VCaP (cell line): Measurements from ENCODE around the gene PLBD1.

ENCODE experiments used
- H3K27ac ChIP-seq: fragments of 450-650 bp; 2 replicates; pipeline ENCODE4 v1.5.1; 2017
- TF ChIP-seq, protein P1 (sequence below): fragments of 450-650 bp; conservative IDR thresholded peaks from 2 replicates; pipeline ENCODE4 v1.5.1; 2017; ENCODE audit warnings: mild to moderate bottlenecking, moderate library complexity

Gene PLBD1

DNA sequence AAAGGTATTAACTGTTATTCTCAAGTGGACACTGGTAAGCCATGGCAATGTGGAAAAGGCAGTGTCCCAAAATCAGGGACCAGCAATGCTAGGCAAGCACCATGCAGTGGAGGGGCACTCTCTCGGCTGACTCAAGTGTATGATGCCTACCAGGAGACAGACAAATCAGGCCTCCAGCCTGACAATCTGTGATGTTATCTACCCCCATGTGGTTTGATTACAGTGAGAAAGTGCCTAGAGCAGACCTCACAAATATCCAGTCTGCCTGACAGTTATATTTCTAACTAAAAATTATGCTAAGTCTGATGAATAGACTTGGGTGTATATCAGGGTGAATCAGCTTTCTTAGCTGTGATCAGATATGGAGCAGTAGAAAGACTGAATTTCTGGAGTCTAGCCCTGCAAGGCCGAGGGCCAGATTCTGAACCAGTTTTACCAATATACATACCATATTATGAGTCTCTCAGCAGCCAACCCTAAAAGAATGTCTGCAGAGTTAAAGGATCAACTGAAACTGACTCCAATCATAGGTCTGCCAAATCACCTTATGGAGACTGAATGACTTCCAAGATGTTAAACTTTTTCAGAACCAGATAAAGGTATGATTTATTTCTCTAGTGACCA, 3.2 kb downstream of the PLBD1 start:
- TF ChIP-seq, protein P1, sequence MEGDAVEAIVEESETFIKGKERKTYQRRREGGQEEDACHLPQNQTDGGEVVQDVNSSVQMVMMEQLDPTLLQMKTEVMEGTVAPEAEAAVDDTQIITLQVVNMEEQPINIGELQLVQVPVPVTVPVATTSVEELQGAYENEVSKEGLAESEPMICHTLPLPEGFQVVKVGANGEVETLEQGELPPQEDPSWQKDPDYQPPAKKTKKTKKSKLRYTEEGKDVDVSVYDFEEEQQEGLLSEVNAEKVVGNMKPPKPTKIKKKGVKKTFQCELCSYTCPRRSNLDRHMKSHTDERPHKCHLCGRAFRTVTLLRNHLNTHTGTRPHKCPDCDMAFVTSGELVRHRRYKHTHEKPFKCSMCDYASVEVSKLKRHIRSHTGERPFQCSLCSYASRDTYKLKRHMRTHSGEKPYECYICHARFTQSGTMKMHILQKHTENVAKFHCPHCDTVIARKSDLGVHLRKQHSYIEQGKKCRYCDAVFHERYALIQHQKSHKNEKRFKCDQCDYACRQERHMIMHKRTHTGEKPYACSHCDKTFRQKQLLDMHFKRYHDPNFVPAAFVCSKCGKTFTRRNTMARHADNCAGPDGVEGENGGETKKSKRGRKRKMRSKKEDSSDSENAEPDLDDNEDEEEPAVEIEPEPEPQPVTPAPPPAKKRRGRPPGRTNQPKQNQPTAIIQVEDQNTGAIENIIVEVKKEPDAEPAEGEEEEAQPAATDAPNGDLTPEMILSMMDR: no peak
- H3K27ac ChIP-seq: no peak overlapping the region

DNA sequence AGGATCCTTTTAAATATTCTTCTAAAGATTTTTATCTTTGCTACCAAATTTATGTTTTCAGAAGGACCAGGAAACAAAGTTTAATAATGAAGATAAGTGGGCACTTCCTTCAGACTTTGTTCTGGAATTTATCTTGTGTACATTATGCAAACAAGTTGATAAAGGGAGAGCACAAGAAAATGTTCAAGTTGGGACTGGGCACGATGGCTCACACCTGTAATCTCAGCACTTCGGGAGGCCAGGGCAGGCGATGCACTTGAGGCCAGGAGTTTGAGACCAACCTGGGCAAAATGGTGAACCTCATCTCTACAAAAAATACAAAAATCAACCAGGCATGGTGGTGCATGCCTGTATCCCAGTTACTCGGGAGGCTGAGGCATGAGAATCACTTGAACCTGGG, 4.6 kb downstream of the PLBD1 start:
- H3K27ac ChIP-seq: no peak overlapping the region
- TF ChIP-seq, protein P1: no peak

GRCh38 chr12:14562279-14562678, 5.4 kb downstream of the PLBD1 start:
- TF ChIP-seq, protein P1: no peak

DNA sequence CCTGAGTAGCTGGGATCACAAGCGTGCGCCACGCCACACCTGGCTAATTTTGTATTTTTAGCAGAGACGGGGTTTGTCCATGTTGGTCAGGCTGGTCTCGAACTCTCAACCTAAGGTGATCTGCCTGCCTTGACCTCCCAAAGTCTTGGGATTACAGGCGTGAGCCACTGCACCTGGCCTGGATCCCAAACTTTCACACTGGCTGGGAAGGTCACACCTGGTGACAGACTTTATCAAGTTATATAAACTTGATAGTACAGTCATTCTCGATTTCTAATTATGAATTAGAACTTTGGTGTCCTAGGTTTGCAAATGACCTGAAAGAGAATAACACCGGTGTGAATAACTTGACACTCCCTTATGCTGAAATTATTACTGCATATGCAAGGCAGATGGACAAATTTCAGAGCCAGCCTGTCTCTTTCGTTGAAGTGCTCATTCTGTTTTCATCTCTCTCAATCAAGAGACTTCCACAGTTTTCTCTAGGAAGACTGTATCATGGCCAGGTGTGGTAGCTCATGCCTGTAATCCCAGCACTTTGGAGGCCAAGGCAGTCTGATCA, 5.9 kb downstream of the PLBD1 start:
- TF ChIP-seq, protein P1: no peak
- H3K27ac ChIP-seq: no peak overlapping the region

More at GRCh38 chr12:14562279-14562678, 5.4 kb downstream of the PLBD1 start:
- H3K27ac ChIP-seq: no peak overlapping the region

DNA sequence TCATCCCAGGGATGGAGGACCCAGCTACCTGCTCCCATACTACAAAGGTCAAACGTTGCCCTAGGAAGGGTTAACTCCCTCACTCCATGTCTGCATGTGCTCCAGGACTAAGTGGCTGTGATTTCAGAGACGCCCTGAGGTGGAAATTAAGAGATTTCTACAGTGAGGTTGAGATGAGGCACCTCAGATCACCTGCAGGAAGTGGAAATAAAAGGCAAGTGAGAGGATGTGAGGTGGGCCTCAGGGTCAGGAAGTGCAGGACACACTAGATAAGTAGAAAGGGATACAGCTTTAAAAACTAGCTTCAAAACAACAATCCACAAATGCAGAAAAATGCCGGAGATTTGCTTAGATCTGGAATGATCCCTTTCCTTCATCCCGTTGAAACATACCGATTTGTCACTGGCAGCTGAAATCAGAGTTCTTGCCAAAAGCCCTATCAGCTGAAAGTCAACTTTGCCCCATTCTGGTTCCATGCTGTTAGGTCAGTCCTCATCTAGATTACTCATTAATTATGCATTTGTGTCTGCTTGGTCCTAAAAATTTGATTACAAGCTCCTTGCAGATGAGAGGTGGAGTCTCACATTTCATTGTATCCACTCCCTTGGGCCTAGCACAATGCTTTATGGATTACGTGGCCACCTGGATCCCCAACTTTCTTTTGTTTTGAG, 6.6 kb downstream of the PLBD1 start:
- no peak overlapping the region for H3K27ac ChIP-seq
- TF ChIP-seq, protein P1: no peak

- H3K27ac ChIP-seq: no peak overlapping the region
- TF ChIP-seq, protein P1: no peak
Observed at GRCh38 chr12:14558473-14558959, 9.2 kb downstream of the PLBD1 start.

- TF ChIP-seq, protein P1: no peak
- no peak overlapping the region for H3K27ac ChIP-seq
Observed at GRCh38 chr12:14557966-14558365, 9.7 kb downstream of the PLBD1 start.
